Neural cell (in vitro differentiated cells): ENCODE data around the gene KLHL17. TPM values are rescaled to one million over a fixed set of nuclear protein-coding genes. Genes with fewer than 3 reads are reported as not detected.

ENCODE experiments used
- H2AFZ ChIP-seq: fragments of 200-600, 300-800 bp; sonication (generic), shearing (Covaris generic); 2 replicates; pipeline ENCODE4 v1.6.0; 2014; ENCODE audit warnings: low read depth, mild to moderate bottlenecking, antibody characterized with exemption, low read length, moderate library complexity
- H3F3A ChIP-seq: fragments of 200-600 bp; shearing (Covaris generic); 2 replicates; pipeline ENCODE4 v1.6.1; 2016; ENCODE audit warnings: mild to moderate bottlenecking, moderate library complexity, mixed read lengths, antibody characterized with exemption, low read length; ENCODE audit not compliant: insufficient read depth, poor library complexity, severe bottlenecking
- H3K27ac ChIP-seq: fragments of 200-600, 300-800 bp; sonication (generic), shearing (Covaris generic); 2 replicates; pipeline ENCODE4 v1.5.1; 2014; ENCODE audit warnings: mild to moderate bottlenecking, low read length, moderate library complexity
- H3K27me3 ChIP-seq: fragments of 300-800, 200-600 bp; sonication (generic), shearing (Covaris generic); 2 replicates; pipeline ENCODE4 v1.6.0; 2014; ENCODE audit warnings: mild to moderate bottlenecking, low read depth, low read length, moderate library complexity; ENCODE audit not compliant: insufficient read depth
- H3K36me3 ChIP-seq: fragments of 300-800, 200-600 bp; sonication (generic), shearing (Covaris generic); 2 replicates; pipeline ENCODE4 v1.5.1; 2014; ENCODE audit warnings: mild to moderate bottlenecking, antibody characterized with exemption, low read length, moderate library complexity; ENCODE audit not compliant: insufficient read depth
- H3K4me2 ChIP-seq: fragments of 300-800, 200-600 bp; sonication (generic), shearing (Covaris generic); 2 replicates; pipeline ENCODE4 v1.6.0; 2014; ENCODE audit warnings: mild to moderate bottlenecking, low read length
- H3K4me3 ChIP-seq: fragments of 300-800, 200-600 bp; sonication (generic), shearing (Covaris generic); 2 replicates; pipeline ENCODE4 v1.5.1; 2014; ENCODE audit warnings: mild to moderate bottlenecking, low read length, moderate library complexity
- H3K79me2 ChIP-seq: fragments of 200-600 bp; shearing (Covaris generic); replicated peaks from 2 replicates; pipeline ENCODE4 v1.6.0; 2014; ENCODE audit warnings: mild to moderate bottlenecking, low read length, moderate library complexity; ENCODE audit not compliant: insufficient read depth
- H3K9ac ChIP-seq: fragments of 300-800, 200-600 bp; sonication (generic), shearing (Covaris generic); 2 replicates; pipeline ENCODE4 v1.6.1; 2016; ENCODE audit warnings: mild to moderate bottlenecking, low read length, mixed read lengths
- H3K9me2 ChIP-seq: fragments of 200-600 bp; shearing (Covaris generic); 2 replicates; pipeline ENCODE4 v1.6.1; 2016; ENCODE audit warnings: mild to moderate bottlenecking, low read length, mixed read lengths; ENCODE audit not compliant: insufficient read depth
- H3K9me3 ChIP-seq: fragments of 200-600, 300-800 bp; sonication (generic), shearing (Covaris generic); 2 replicates; pipeline ENCODE4 v1.6.1; 2016; ENCODE audit warnings: mild to moderate bottlenecking, mixed run types, low read length, moderate library complexity, mixed read lengths
- H4K20me1 ChIP-seq: fragments of 200-600 bp; shearing (Covaris generic); 2 replicates; pipeline ENCODE4 v1.6.1; 2016; ENCODE audit warnings: mild to moderate bottlenecking, mixed run types; ENCODE audit not compliant: insufficient read depth
- CTCF ChIP-seq: fragments of 450-650 bp; IDR thresholded peaks from 2 replicates; pipeline ENCODE4 v1.5.1; 2014; ENCODE audit warnings: antibody characterized with exemption, mild to moderate bottlenecking, moderate library complexity; ENCODE audit not compliant: poor library complexity, severe bottlenecking
- EP300 ChIP-seq: fragments of 450-650 bp; conservative IDR thresholded peaks from 2 replicates; pipeline ENCODE4 v1.6.1; 2014; ENCODE audit warnings: antibody characterized with exemption, mild to moderate bottlenecking, moderate library complexity; ENCODE audit not compliant: poor library complexity, severe bottlenecking
- EZH2 ChIP-seq: fragments of 200-600, 300-800 bp; shearing (Covaris generic), sonication (generic); IDR thresholded peaks from 2 replicates; pipeline ENCODE4 v1.6.1; 2014; ENCODE audit warnings: antibody characterized with exemption, low read length, borderline replicate concordance, mild to moderate bottlenecking; ENCODE audit not compliant: insufficient read depth, poor library complexity, severe bottlenecking
- MXI1 ChIP-seq: fragments of 450-650 bp; conservative IDR thresholded peaks from 2 replicates; pipeline ENCODE4 v1.6.1; 2014; ENCODE audit warnings: antibody characterized with exemption, mild to moderate bottlenecking; ENCODE audit not compliant: poor library complexity, severe bottlenecking
- POLR2AphosphoS5 ChIP-seq: IDR thresholded peaks from 2 replicates; pipeline ENCODE4 v1.6.1; 2012
- RAD21 ChIP-seq: fragments of 450-650 bp; conservative IDR thresholded peaks from 2 replicates; pipeline ENCODE4 v1.6.1; 2014; ENCODE audit warnings: antibody characterized with exemption, mild to moderate bottlenecking, moderate library complexity
- REST ChIP-seq: IDR thresholded peaks from 2 replicates; pipeline ENCODE4 v1.6.1; 2012; ENCODE audit warnings: borderline replicate concordance
- SMC3 ChIP-seq: fragments of 450-650 bp; conservative IDR thresholded peaks from 2 replicates; pipeline ENCODE4 v1.6.1; 2014; ENCODE audit warnings: antibody characterized with exemption, mild to moderate bottlenecking, moderate library complexity; ENCODE audit not compliant: poor library complexity
- TAF1 ChIP-seq: IDR thresholded peaks from 2 replicates; pipeline ENCODE4 v1.6.1; 2012; ENCODE audit warnings: low read depth
- polyA plus RNA-seq: library from polyadenylated mRNA; depleted of rRNA; stranded (reverse); fragments of >200 nt; gene quantifications from 2 replicates; pipeline ENCODE4 v1.2.3, GENCODE V29; 2014

The KLHL17 gene
- polyA plus RNA-seq, 1 donor from 2014 or later, result 52.3 TPM

- no peak overlapping the region for H3K4me2 ChIP-seq
- H3K9me2 ChIP-seq, result no peaks in the 10 kb centered on the region
- no peaks in the 10 kb centered on the region for H4K20me1 ChIP-seq
- H3K9me3 ChIP-seq, result no peaks in the 10 kb centered on the region
- H3K4me3 ChIP-seq, result peak overlapping the region; percentile 60
- H3K36me3 ChIP-seq, result no peaks in the 10 kb centered on the region
- no peaks in the 10 kb centered on the region for H3F3A ChIP-seq
- H3K79me2 ChIP-seq, result no peaks in the 10 kb centered on the region
- no peak overlapping the region for H3K27ac ChIP-seq
- no peak overlapping the region for H2AFZ ChIP-seq
- TF ChIP-seq CTCF, result no peak
- no peak for TF ChIP-seq SMC3
- no peak for TF ChIP-seq EP300
- TF ChIP-seq POLR2AphosphoS5, result no peak
- TF ChIP-seq RAD21, result no peak
- no peak for TF ChIP-seq REST
- TF ChIP-seq TAF1, result no peak
- TF ChIP-seq EZH2, result no peak
- no peak for TF ChIP-seq MXI1
- peak overlapping the region; percentile 37 for H3K9ac ChIP-seq
- H3K27me3 ChIP-seq, result peaks cover 27% of the 10 kb centered on the region
Observed at GRCh38 chr1:920010-920409, 40.4 kb upstream of the KLHL17 start.

GRCh38 chr1:920521-920920 is 39.9 kb upstream of the KLHL17 start:
- Histone ChIP-seq H3K27me3 (peaks cover 31% of the 10 kb centered on the region), H2AFZ (no peak overlapping the region), H3F3A (no peaks in the 10 kb centered on the region), H4K20me1 (no peaks in the 10 kb centered on the region), H3K9ac (peak overlapping the region; percentile 37), H3K27ac (no peak overlapping the region), H3K9me2 (no peaks in the 10 kb centered on the region), H3K79me2 (no peaks in the 10 kb centered on the region), H3K4me3 (peak overlapping the region; percentile 60), H3K4me2 (peak overlapping the region; percentile 72), H3K36me3 (no peaks in the 10 kb centered on the region), H3K9me3 (no peaks in the 10 kb centered on the region)
- TF ChIP-seq EP300, result no peak
- no peak for TF ChIP-seq REST
- TF ChIP-seq RAD21, result no peak
- TF ChIP-seq MXI1, result no peak
- no peak for TF ChIP-seq SMC3
- no peak for TF ChIP-seq CTCF
- no peak for TF ChIP-seq TAF1
